ENCODE data around the gene PRKAR1B.

DNA sequence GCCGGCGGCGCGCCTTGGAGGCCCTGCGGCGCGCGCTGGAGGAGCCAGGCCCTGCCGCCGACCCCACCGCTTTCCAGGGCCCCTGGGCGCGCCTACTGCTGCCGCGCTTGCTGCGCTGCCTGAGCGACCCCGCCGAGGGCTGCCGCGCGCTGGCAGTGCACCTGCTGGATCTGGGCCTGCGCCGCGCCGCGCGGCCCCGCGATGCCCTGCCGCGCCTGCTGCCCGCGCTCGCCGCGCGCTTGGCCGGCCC, 302 bp downstream of the PRKAR1B start:
- TF ChIP-seq POLR2A (IDR thresholded peaks at IDR 0.05): no peak
- TF ChIP-seq, protein P1, sequence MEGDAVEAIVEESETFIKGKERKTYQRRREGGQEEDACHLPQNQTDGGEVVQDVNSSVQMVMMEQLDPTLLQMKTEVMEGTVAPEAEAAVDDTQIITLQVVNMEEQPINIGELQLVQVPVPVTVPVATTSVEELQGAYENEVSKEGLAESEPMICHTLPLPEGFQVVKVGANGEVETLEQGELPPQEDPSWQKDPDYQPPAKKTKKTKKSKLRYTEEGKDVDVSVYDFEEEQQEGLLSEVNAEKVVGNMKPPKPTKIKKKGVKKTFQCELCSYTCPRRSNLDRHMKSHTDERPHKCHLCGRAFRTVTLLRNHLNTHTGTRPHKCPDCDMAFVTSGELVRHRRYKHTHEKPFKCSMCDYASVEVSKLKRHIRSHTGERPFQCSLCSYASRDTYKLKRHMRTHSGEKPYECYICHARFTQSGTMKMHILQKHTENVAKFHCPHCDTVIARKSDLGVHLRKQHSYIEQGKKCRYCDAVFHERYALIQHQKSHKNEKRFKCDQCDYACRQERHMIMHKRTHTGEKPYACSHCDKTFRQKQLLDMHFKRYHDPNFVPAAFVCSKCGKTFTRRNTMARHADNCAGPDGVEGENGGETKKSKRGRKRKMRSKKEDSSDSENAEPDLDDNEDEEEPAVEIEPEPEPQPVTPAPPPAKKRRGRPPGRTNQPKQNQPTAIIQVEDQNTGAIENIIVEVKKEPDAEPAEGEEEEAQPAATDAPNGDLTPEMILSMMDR (IDR thresholded peaks at IDR 0.05 in 8 of 11, conservative IDR thresholded peaks at IDR 0.05 in 3 of 11): no peak
- TF ChIP-seq POLR2AphosphoS5 (IDR thresholded peaks at IDR 0.05): no peak
